COR-L47 (cell line): Measurements from ENCODE around the gene MAPKBP1.

Experiments used
- DNase-seq: peaks from one replicate; lab custom pipeline; 2025; lab: John Stamatoyannopoulos, UW

The MAPKBP1 gene

GRCh38 chr15:41806291-41807181 lies 32.3 kb downstream of the MAPKBP1 start:
- DNase-seq, result peak; percentile 20

DNA sequence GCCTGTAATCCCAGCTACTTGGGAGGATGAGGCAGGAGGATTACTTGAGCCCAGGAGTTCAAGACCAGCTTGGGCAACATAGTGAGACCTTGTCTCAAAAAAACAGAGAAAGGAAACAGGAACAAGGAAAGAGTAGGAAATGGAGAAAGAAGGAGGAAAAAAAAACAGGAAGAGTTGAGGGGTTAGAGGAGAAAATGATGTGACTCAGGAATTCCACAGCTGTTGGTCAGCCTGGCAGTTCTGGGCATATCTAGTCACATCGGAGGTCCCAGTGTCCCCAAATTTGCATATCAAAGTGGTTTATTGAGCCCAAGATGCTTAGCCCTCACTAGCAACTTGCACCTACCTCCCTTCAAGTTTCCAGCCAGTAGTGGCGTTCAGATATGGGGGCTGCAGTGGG lies 34.8 kb downstream of the MAPKBP1 start:
- DNase-seq, result no peak

DNA sequence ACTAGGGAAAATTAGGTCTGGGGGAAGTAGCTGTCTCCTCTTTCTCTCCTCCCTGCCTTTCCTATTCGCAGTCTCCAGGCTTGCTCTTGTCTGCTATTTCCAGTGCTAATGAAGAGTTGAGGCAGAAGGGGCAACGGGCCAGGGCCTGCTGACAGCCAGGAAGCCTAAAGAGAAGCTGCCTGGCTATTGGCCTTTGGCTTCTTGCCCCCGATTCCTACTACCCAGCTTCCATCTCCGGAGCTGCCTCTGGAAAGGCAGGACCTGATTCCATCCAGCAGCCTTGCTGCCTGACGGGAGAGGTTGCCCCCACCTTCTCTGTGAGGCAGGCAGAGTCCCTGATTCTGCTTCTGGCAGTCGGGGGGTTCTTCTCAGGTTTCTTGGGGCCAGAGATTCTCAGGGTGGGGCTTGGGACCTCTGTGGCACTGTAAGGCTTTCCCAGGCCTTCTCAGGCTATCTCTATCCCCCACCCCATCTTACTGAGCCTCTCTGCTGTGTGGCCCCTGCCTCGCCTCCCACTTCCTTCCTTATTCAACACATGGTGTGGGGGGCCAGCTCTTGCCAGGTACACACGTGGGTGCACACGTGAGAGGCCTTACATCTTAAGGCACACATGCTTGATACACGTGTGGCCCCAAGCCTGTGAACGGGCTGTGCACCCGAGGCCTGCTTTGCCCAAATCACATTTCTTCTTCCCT lies 35.4 kb downstream of the MAPKBP1 start:
- no peak for DNase-seq

- no peak for DNase-seq
Measured at GRCh38 chr15:41810651-41811431, 36.6 kb downstream of the MAPKBP1 start.

DNA sequence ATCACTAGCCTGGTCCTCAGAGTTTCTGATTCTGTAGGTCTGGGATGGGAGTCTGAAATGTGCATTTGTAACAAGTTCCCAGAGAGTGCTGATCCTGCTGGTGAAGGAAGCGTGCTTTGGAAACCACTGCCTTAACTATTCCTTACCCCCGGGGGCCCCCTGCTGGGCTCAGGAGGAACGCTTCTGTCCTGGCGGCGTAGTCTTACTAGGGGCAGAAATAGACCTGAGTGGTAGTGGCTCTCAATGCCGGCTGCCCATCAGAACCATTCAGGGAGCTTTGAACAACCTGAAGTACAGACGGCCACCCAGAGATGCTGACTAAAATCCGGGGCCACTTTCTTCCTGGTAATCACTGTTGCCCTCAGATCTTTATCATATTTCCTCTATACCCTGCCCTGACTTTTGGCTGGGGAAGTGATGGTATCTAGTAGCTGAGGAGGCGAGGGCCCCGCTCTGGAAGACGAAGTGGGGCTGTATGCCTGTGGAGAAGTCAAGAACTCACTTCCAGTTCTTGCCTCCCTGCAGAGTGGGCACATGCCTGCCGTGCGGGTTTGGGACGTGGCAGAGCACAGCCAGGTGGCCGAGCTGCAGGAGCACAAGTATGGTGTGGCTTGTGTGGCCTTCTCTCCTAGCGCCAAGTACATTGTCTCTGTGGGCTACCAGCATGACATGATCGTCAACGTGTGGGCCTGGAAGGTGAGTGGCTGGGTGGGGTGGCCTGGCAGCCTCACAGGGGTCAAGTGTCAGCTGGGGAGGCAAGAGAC lies 37.3 kb downstream of the MAPKBP1 start:
- peak; percentile 52 for DNase-seq

GRCh38 chr15:41812820-41813375 lies 38.6 kb downstream of the MAPKBP1 start:
- DNase-seq, result no peak

GRCh38 chr15:41813426-41813825 lies 39.1 kb downstream of the MAPKBP1 start:
- DNase-seq, result no peak

DNA sequence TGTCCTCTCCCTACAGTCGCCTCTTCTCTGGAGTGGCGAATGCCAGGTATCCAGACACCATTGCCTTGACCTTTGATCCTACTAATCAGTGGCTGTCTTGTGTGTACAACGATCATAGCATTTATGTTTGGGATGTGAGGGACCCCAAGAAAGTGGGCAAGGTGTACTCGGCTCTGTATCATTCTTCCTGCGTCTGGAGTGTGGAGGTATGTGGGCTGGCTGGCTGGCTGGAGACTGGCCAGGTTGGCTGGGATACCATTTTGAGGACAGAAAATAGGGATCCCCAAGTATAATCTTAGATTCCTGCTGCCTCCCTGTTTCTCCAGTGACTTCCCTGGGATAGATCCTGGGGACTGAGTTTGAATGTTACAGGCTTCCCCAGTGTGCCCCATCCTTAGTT lies 40.2 kb downstream of the MAPKBP1 start:
- DNase-seq, result no peak

DNA sequence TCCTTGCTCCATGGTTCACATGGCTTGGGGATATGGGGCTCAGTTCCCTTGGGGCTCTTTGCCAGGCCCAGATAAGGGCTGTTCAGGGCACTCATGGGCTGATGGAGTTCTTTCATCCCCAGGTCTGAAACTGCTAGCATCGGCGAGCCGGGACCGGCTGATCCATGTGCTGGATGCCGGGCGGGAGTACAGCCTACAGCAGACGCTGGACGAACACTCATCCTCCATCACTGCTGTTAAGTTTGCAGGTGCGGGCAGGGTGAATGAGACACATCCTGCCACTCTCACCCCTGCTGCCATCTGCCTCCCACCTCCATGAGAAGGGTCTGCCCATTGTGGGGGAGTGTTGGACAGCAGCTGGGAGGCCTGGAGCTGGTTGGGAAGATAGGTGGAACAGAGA lies 42.5 kb downstream of the MAPKBP1 start:
- no peak for DNase-seq

DNA sequence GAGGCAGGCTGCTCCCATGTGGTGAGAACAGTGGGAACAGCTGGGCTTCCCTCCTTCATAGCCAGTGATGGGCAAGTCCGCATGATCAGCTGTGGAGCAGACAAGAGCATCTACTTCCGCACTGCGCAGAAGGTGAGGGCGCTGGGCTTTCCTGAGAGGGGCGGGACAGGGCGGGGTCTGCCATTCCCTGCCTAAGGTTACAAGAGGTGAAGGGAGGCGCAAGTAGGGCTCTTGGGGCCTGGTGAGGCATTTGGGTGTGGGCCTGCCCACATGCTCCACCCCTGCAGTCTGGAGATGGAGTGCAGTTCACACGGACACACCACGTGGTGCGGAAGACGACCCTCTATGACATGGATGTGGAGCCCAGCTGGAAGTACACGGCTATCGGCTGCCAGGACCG lies 43.0 kb downstream of the MAPKBP1 start:
- no peak for DNase-seq

- no peak for DNase-seq
Measured at GRCh38 chr15:41817781-41818180, 43.5 kb downstream of the MAPKBP1 start.

DNA sequence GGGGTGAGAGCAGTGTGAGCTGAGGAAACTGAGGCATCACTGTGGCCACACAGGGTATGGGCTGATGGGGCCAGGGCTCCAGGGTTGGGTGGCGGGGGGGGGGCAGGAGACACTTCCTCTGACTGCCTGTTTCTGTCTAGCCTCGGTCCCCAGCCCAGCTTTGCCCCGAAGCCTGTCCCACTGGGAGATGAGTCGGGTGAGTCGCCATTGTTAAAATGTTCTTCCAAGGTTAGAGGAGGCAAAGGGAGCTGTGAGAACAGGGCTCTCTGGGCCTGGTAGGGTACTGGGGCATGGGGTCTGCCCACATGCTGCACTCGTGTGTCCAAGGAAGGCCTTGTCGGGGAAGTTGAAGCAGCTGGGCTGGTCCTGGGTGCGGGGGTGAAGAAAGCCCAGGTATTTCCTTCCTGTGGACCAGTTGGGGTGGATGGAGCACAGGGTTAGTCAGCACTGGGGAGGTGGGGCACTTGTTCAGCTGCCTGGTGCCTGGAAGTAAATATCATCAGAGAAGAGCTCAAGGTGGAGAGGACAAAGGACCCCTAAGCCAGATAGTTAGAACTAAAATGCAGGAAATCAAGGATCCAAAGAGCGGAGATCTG lies 45.3 kb downstream of the MAPKBP1 start:
- DNase-seq, result no peak

DNA sequence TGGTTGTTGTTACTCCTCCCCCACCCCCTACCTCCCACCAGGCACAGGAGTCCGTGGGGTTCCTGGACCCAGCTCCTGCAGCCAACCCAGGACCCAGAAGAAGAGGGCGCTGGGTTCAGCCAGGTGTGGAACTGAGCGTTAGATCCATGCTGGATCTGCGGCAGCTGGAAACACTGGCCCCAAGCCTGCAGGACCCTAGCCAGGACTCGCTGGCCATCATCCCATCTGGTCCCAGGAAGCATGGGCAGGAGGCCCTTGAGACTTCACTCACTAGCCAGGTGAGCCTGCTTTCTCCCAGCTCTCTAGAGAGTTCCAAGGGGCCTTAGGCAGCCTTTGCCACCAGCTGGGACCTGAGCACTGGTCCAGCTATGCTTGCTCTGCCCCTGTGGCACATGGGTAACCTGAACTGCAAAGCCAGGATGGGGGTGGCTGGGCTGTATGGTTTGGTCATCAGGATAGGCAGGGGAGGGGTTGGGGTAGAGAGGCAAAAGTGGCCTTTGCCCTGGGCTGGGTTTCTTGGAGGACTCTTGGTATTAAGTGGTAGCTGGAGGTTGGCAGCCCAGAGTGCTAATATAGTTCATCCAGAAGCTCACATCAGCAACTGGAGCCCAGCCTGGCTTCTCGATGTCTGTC lies 46.6 kb downstream of the MAPKBP1 start:
- DNase-seq, result no peak

GRCh38 chr15:41821831-41822230 lies 47.5 kb downstream of the MAPKBP1 start:
- no peak for DNase-seq

GRCh38 chr15:41822471-41822870 lies 48.2 kb downstream of the MAPKBP1 start:
- no peak for DNase-seq

DNA sequence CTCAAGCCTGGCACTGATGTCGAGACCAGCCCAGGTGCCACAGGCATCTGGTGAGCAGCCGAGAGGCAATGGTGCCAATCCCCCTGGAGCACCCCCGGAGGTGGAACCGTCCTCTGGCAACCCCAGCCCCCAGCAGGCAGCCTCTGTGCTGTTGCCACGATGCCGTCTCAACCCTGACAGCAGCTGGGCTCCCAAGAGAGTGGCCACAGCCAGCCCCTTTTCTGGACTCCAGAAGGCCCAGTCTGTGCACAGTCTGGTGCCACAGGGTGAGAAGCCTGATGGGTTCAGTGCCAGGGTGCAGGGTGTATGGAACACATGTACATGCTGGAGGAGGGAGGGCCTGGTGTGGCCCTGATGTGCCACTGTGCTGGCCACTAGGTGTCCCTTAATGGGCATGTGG lies 48.7 kb downstream of the MAPKBP1 start:
- DNase-seq, result no peak

DNA sequence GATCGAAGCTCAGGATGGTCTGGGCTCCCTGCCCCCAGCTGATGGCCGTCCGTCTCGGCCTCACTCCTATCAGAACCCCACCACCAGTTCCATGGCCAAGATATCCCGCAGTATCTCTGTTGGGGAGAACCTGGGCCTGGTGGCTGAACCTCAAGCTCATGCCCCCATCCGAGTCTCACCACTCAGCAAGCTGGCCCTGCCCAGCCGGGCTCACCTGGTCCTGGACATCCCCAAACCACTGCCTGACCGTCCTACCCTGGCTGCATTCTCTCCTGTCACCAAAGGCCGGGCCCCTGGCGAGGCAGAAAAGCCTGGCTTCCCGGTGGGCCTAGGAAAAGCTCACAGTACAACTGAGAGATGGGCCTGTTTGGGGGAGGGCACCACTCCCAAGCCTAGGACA lies 49.2 kb downstream of the MAPKBP1 start:
- no peak for DNase-seq

DNA sequence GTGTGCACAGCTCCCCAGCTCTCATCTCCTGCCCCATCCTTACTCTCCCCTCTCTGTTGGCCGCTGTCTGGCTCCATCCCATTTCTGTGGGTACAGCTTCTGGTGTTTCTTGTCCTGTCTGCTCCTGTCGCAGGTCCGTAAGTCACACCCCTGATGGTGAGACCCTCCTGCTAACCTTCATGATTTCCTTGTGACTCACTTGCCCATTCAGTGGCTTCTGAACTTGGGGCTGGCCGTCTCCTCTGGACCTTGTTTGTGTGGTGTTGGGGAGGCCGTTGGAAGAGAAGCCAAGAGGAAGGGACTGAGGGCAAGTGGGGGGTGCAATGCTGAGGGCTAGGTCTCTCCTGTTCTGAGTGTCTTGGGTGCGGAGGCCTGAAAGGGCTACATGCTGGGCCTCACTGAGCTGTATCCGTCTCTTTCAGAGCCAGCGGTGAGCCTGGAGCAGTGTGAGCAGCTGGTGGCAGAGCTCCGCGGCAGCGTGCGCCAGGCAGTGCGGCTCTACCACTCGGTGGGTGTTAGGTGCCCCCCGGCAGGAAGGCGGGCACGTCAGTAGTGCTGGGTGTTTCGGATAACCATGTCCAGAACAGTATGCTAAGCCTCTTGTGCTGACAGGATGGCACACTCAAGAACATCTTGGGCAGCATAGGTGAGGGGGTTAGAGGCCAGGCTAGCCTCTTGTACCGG lies 49.9 kb downstream of the MAPKBP1 start:
- DNase-seq, result no peak

- no peak for DNase-seq
Measured at GRCh38 chr15:41825145-41825544, 50.9 kb downstream of the MAPKBP1 start.
